ENCODE data around the gene TTLL1.
A peak's percentile ranks its signal among the peaks of the same experiment; 100 is the strongest.
"Not testable (repeated sequence)": the region's sequence is repeated elsewhere in the genome, so short reads cannot be mapped to it uniquely, and the experiment has no call there.

Gene TTLL1

GRCh38 chr22:43013355-43014315, 75.6 kb downstream of the TTLL1 start:
- DNase-seq (ENCODE audit: low spot score) = no peak

DNA sequence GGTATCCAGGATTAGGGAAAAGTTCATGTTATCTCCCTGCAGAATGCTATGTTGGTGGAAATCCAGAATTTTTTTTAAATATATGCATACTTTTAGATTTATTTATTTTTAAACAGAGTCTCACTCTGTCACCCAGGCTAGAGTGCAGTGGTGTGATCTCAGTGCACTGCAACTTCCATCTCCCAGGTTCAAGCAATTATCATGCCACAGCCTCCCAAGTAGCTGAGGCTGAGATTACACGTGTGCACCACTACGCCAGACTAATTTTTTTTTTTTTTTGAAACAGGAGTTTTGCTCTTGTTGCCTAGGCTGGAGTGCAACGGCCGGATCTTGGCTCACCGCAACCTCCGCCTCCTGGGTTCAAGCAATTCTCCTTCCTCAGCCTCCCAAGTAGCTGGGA, 76.8 kb downstream of the TTLL1 start:
- no peak for DNase-seq (ENCODE audit: low spot score)

- DNase-seq (ENCODE audit: low spot score) = no peak
Observed at GRCh38 chr22:43011079-43011478, 78.1 kb downstream of the TTLL1 start.

GRCh38 chr22:43009444-43009843, 79.7 kb downstream of the TTLL1 start:
- no peak for DNase-seq (ENCODE audit: low spot score)

- no peak for DNase-seq (ENCODE audit: low spot score)
Observed at GRCh38 chr22:43008921-43009320, 80.3 kb downstream of the TTLL1 start.

GRCh38 chr22:43008509-43008908, 80.7 kb downstream of the TTLL1 start:
- no peak for DNase-seq (ENCODE audit: low spot score)

GRCh38 chr22:43007519-43008102, 81.6 kb downstream of the TTLL1 start:
- no peak for DNase-seq (ENCODE audit: low spot score)

DNA sequence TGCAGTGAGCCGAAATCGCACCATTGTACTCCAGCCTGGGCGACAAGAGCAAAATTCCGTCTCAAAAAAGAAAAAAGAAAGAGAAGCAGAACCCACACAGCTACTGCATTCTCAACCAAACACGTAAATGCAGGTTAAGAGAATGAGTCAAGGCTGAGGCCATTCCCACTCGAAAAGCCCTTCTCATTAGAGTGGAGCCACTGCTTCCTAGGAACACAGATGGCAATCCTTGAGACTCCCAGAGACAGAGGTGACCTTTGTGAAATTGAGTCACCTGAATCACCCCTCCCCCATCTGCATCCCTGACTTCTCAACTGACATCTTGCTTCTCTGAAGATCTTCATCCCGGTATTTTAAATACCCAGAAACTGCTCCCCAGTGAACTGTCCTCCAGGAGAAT, 82.4 kb downstream of the TTLL1 start:
- DNase-seq (ENCODE audit: low spot score) = no peak

DNA sequence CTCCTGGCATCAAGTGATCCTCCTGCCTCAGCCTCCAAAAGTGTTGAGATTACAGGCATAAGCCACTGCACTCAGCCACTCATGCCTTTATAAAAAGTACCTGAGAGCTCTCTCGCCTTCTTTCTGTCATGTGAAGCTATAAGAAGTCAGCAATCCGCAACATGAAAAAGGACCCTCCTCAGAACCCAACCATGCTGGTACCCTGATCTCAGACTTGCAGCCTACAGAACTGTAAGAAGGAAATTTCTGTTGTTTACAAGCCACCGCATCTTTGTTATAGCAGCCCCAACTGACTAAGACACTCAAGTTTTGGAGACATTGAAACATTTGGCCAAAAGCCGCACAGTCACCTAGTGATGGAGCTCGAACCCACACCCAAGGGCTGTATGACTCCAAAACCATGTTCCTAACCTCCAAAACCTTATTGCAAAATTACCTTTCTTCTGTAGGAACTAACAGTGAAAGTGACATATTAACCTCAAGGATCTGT, 83.1 kb downstream of the TTLL1 start:
- no peak for DNase-seq (ENCODE audit: low spot score)

- DNase-seq (ENCODE audit: low spot score) = no peak
Observed at GRCh38 chr22:43005106-43005505, 84.1 kb downstream of the TTLL1 start.

DNA sequence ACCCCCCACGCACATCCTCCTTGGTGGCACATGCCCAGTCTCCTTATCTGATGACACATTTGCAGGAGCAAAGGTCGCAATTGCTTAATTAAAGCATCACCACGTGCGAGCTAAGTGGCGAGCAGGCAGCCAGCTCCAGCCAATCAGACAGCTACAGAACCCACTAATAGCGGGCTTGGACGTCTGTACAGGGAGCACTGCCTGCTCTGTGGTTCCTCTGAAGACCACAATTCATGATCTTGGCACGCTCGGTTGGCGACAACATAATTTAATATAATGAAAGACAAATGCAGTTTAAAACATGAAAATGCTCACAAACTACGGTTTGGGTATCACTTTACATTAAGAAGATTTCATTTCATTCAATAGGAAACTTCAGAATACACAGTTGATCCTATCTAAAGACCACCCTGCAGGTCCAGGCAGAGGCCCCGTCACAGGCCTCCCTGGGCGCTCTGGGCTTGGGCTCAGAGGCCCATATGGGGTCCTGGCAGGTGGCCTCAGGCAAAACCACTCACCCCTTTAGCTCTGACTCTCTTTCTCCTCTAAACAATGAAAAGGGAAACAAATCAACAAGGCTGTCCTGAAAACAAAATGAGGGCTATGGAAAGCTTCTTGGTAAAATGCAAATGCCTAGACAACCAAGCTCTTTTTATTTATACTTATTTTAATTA, 84.7 kb downstream of the TTLL1 start:
- no peak for DNase-seq (ENCODE audit: low spot score)

- peak; percentile 79 for DNase-seq (ENCODE audit: low spot score)
Observed at GRCh38 chr22:43002202-43002586, 87.0 kb downstream of the TTLL1 start.

DNA sequence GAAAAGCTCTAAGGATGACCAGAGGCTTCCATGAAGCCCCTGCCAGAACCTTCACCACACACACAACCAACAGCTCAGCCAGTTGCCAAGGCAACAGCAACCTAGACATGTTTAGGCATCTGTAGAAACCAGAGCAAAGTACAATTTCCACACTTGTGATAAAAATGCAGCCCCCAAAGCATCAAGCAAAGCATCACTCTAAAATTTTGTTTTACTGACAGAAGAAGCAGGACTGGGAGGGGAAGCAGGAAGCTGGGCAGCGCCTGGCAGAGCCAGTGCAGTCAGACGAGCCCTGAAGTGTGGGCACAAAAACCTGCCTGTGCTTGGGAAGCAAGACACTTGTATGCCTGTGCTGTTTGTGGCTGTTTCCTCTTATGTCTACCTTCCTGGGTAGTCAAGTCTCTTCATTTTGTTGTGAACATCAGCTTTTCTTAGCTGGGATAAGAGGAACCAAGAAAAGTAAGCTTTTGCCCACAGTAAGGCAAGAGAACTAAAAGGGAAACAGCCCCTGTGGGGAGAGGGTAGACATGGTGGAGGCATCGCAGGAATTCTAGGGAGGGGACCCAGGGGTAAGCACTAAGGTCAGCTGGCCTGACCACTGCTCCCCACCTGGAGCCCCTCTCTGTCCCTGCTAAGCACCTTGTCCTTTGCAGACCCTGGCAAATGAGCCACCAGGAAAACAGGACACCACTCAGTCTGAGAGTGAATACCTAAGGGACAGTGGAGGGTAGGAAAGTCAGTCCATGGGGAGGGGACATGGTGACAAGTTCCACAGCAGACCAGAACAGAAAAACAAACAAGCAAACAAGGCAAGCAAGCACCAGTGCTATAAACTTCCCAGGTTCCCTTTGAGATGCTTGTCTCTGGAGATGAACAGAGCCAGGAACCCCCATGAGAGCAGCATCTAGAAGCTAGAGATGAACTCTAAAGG, 87.7 kb downstream of the TTLL1 start:
- no peak for DNase-seq (ENCODE audit: low spot score)

DNA sequence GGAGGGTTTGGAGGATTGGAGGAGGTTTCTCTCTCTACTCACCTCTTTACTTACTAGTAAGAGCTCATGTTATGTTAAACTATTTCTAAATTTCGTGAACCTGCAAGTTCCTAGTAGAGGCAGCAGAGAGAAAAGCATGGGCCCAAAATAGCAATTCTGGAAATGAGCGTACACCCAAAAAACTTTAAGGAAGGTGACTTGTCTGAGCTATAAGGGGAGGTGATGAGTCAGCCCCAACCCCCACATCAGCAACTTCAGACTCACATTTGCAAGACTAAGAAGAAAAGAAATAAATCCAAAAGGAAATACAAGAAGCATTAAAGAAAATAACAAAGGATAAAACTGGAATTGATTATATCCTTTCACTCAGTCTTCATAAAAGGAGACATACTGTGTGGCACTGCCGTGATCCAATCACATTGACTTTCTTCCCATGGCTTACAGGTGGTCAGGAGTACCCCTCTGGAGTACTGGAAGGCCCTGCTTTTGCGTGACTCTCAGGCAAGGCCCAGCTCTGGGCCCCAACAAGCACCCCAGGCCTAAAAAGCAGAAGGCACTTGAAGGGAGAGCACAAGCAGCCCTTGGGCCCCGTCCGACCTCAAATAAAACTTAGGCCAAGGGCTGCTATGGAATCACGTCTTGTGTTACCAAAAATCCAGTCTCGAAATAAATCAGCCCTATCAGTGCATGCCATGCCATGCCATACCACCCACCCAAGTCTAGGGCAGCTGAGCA, 88.6 kb downstream of the TTLL1 start:
- DNase-seq (ENCODE audit: low spot score) = no peak

GRCh38 chr22:42997582-42998090, 91.6 kb downstream of the TTLL1 start:
- DNase-seq (ENCODE audit: low spot score) = no peak

GRCh38 chr22:42996646-42997365, 92.4 kb downstream of the TTLL1 start:
- DNase-seq (ENCODE audit: low spot score) = no peak

GRCh38 chr22:42995654-42996053, 93.5 kb downstream of the TTLL1 start:
- not testable (repeated sequence) for DNase-seq (ENCODE audit: low spot score)

DNA sequence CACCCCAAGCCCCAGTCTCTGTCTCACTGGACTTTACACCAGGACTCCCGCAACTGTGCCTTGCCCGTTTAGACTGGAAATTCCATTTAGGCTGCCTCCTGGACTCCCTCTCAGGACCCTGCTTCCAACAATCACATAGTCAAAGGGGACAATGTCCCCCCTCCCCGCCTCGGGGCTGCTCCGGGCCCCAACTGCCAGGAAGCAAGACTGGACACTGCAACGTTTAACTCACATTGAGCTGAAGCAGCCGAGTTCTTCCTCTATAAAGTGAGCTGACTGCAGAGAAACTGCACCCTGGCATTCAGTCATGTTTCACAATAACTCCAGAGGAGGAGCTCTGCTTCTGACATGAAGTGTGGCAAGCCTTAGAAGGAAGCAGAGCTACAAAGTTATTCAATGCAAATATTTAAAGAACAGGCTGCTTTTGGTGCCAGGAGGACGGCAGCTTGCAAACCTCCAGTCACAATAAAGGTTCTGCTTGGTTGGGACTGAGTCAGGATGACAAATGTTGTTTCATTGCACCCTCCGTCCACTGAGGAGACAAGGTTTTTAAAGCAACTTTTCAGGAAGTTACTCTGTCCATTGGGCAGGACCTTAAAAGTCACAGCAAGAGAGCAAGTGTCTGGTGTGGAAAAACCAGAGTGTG, 94.2 kb downstream of the TTLL1 start:
- DNase-seq (ENCODE audit: low spot score) = peak; percentile 79

- DNase-seq (ENCODE audit: low spot score) = no peak
Observed at GRCh38 chr22:42994276-42994916, 94.8 kb downstream of the TTLL1 start.
